Uterus (tissue), 2 donors: ENCODE data around the gene RDH5.

Source experiments
- POLR2A ChIP-seq, 2 donors: fragments of 450-650 bp; IDR thresholded peaks; one replicate each; pipeline ENCODE4 v1.6.1; 2016; ENCODE audit warnings: antibody characterized with exemption in 2 of 2, mild to moderate bottlenecking in 1 of 2, moderate library complexity in 1 of 2
- TF ChIP-seq, protein P1 (sequence below), 4 experiments: fragments of 200-600 bp in 2 of 4; fragments of 450-650 bp in 2 of 4; sonication (generic) in 2 of 4; IDR thresholded peaks; one replicate each; pipeline ENCODE4 v1.5.1; 2016 to 2019; ENCODE audit warnings: antibody characterized with exemption in 4 of 4, mild to moderate bottlenecking in 2 of 4, moderate library complexity in 1 of 4

DNA sequence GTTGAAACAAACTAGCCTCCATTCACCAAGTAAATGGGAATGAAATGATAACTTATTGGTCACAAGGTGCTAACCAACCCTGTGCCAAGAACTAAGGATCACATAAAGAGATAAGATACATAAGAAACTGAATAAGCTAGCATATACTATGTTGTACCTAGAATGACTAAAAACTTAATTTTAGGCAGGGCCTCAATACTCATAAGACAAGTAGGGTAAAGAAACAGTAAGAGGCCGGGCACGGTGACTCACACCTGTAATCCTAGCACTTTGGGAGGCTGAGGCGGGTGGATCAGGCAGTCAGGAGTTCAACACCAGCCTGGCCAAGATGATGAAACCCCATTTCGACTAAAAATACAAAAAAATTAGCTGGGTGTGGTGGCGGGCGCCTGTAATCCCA, 40.5 kb downstream of the RDH5 start:
- no peak for TF ChIP-seq POLR2A (IDR thresholded peaks at IDR 0.05)
- TF ChIP-seq, protein P1, sequence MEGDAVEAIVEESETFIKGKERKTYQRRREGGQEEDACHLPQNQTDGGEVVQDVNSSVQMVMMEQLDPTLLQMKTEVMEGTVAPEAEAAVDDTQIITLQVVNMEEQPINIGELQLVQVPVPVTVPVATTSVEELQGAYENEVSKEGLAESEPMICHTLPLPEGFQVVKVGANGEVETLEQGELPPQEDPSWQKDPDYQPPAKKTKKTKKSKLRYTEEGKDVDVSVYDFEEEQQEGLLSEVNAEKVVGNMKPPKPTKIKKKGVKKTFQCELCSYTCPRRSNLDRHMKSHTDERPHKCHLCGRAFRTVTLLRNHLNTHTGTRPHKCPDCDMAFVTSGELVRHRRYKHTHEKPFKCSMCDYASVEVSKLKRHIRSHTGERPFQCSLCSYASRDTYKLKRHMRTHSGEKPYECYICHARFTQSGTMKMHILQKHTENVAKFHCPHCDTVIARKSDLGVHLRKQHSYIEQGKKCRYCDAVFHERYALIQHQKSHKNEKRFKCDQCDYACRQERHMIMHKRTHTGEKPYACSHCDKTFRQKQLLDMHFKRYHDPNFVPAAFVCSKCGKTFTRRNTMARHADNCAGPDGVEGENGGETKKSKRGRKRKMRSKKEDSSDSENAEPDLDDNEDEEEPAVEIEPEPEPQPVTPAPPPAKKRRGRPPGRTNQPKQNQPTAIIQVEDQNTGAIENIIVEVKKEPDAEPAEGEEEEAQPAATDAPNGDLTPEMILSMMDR (IDR thresholded peaks at IDR 0.05), result no peak
